Skin epidermis (tissue), 12 donors: Measurements from ENCODE around the gene GALNT2.
A peak's percentile ranks its signal among the peaks of the same experiment; 100 is the strongest.

ENCODE experiments used
- H3K27ac ChIP-seq, 21 experiments: fragments of 200-600 bp; sonication (generic) in 11 of 21; one replicate each; pipeline ENCODE4 v1.5.0; 2020; ENCODE audit warnings: mild to moderate bottlenecking in 3 of 21, inconsistent platforms in 2 of 21, moderate library complexity in 2 of 21
- H3K4me3 ChIP-seq, 7 experiments: fragments of 200-600 bp; sonication (generic) in 2 of 7; one replicate each; pipeline ENCODE4 v1.5.0; 2020; ENCODE audit warnings: inconsistent platforms in 2 of 7, mild to moderate bottlenecking in 2 of 7, moderate library complexity in 1 of 7

Gene GALNT2

GRCh38 chr1:230170153-230170547, 103.1 kb downstream of the GALNT2 start:
- Histone ChIP-seq H3K27ac (peak overlapping the region in 9 of 21 experiments; percentile 3 to 63 (median 40)), H3K4me3 (peak overlapping the region in 1 of 7 experiments; percentile 10)

GRCh38 chr1:230170622-230171021, 103.6 kb downstream of the GALNT2 start:
- H3K27ac ChIP-seq, result peak overlapping the region in 3 of 21 experiments; percentile 15 to 60 (median 15)
- H3K4me3 ChIP-seq, result no peak overlapping the region

DNA sequence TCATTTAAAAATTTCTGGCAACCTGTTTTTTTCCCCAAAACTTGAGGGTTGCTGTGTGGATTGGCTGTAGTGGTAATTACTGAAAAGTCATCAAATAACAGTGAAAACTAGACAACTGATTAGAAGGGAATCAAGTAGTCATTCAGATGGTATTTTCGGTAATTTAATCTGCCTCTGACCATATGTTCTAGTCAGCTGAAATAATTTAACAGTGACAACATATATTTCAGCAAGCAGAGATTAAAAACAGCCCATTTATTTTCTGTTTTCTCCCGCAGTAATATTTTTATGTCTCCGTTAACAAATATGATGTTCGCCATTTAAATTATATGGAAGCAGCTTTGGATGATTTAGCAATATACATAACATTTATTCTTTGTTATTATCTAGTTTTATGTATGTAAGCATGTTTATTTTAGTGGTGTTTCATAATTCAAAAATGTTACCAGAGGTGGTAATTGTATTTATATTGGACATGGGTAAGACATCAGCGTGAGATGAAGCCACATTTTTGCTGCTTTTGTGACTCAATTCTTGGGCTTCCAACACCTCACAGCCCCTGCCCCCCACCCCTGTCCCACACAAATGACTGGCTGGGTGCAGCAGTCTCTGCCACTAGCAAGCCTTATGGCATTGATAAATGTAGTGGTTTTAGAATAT, 104.4 kb downstream of the GALNT2 start:
- no peak overlapping the region for H3K4me3 ChIP-seq
- H3K27ac ChIP-seq, result peak overlapping the region in 1 of 21 experiments; percentile 15

- Histone ChIP-seq H3K4me3 (no peak overlapping the region), H3K27ac (peak overlapping the region in 1 of 21 experiments; percentile 18)
These were observed 105.0 kb downstream of the GALNT2 start for GRCh38 chr1:230172016-230172537.

- Histone ChIP-seq H3K27ac (no peak overlapping the region), H3K4me3 (no peak overlapping the region)
These were observed 106.3 kb downstream of the GALNT2 start for GRCh38 chr1:230173187-230173975.

GRCh38 chr1:230174041-230174440, 107.0 kb downstream of the GALNT2 start:
- Histone ChIP-seq H3K4me3 (no peak overlapping the region), H3K27ac (no peak overlapping the region)

GRCh38 chr1:230174471-230175162, 107.6 kb downstream of the GALNT2 start:
- no peak overlapping the region for H3K4me3 ChIP-seq
- no peak overlapping the region for H3K27ac ChIP-seq

GRCh38 chr1:230175163-230175747, 108.2 kb downstream of the GALNT2 start:
- no peak overlapping the region for H3K4me3 ChIP-seq
- no peak overlapping the region for H3K27ac ChIP-seq

GRCh38 chr1:230175839-230176238, 108.8 kb downstream of the GALNT2 start:
- Histone ChIP-seq H3K27ac (no peak overlapping the region), H3K4me3 (no peak overlapping the region)

DNA sequence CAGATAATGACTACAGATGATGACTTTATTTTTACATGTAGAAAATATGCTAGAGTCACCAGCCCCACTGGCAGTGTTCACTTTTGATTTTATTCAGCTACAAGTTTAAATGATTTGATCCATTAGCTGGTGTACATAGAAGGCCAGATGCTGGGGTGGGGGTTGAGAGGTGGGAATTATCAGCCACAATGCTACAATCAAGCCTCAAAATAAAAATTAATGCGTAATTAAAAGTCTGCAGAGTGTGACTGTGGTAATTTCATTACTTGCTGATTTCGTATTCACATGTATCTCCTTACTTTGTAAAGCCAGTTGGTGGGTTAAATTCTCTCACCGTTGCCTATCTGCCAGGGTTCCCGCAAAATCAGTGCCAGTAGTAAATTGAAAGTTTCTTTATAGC, 109.3 kb downstream of the GALNT2 start:
- Histone ChIP-seq H3K4me3 (no peak overlapping the region), H3K27ac (no peak overlapping the region)

- no peak overlapping the region for H3K27ac ChIP-seq
- no peak overlapping the region for H3K4me3 ChIP-seq
These were observed 109.9 kb downstream of the GALNT2 start for GRCh38 chr1:230176871-230177411.

DNA sequence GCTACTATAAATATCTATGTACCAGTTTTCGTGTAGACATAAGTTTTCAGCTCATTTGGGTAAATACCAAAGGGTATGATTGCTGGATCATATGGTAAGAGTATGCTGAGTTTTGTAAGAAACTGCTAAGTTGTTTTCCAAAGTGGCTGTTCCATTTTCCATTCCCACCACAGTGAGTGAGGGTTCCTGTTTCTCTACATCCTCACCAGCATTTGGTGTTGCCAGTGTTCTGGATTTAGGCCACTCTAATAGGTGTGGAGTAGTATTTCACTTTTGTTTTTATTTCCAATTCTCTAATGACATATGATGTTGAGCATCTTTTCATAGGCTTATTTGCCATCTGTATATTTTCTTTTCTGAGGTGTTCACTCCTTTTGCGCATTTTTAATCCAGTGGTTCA, 112.2 kb downstream of the GALNT2 start:
- H3K4me3 ChIP-seq, result no peak overlapping the region

GRCh38 chr1:230185076-230186001, 118.3 kb downstream of the GALNT2 start:
- no peak overlapping the region for H3K27ac ChIP-seq
- H3K4me3 ChIP-seq, result no peak overlapping the region

More for the DNA sequence above, 112.2 kb downstream of the GALNT2 start:
- no peak overlapping the region for H3K27ac ChIP-seq

- Histone ChIP-seq H3K27ac (no peak overlapping the region), H3K4me3 (no peak overlapping the region)
These were observed 119.2 kb downstream of the GALNT2 start for GRCh38 chr1:230186003-230186863.

DNA sequence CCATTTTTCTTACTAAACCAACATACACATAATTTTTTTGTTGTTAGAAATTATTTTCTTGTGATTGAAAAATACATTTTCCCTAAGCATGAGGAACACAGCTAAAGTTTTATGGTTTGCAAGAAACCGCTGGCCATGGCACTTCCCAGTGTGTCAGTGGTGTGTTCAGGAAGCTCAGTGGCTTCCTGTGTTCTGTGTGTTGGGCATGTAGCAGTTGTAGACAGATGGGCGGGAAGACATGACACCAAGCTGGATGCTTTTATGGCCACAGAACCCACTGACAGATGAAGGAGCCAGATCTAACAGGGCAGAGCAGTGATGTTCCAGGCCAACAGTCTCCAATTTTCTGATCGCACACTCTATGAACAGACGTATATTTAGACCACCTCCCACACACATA, 119.8 kb downstream of the GALNT2 start:
- Histone ChIP-seq H3K4me3 (no peak overlapping the region), H3K27ac (no peak overlapping the region)

DNA sequence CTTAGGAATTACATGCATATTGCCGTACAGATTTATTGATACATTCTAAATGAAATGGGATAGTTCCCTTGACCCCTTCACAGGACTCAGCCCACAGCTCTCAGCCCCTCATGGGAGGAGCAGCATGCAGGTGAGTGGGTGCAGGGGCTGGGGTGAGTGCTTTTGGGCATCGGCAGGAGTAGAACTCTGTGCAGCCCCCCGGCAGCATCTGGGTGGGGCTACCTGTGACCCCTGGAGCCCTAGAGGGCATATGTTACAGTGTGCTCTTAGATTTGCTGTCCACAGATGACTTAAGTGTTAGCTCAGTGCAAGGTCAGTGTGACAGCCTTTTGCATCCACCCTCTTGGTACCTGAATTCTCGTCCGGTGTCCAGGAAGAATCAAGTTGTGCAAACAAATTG, 120.3 kb downstream of the GALNT2 start:
- H3K27ac ChIP-seq, result no peak overlapping the region
- H3K4me3 ChIP-seq, result no peak overlapping the region

DNA sequence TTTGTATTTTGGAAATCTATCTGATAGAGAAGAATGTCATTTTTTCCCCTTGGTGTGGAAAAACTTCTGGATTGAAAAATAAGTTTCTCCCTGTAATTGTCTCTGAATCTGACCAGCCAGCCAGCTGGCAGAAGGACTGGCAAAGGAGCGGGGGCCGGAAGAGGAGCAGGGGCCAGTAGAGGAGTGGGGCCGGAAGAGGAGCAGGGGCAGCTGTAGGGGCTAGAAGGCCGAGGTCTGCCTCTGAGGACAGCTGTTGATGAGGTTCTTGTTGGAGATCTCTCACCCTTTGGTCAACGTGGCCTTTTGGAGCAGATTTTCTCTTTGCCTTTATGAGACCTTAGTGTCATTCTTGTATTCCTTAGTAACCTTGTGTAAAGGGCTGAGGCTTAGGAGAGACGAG, 121.8 kb downstream of the GALNT2 start:
- H3K27ac ChIP-seq, result no peak overlapping the region
- H3K4me3 ChIP-seq, result no peak overlapping the region

GRCh38 chr1:230189341-230189740, 122.3 kb downstream of the GALNT2 start:
- Histone ChIP-seq H3K4me3 (no peak overlapping the region), H3K27ac (no peak overlapping the region)
